Activated naive CD8-positive, alpha-beta T cell (primary cell): ENCODE data around the gene RPS15.

Experiments used
- H3K27ac Mint-ChIP-seq: one replicate; pipeline ENCODE4 v1.8.0; 2021; ENCODE audit warnings: mixed read lengths
- H3K27me3 Mint-ChIP-seq: one replicate; pipeline ENCODE4 v1.8.0; 2021; ENCODE audit warnings: mixed read lengths
- H3K36me3 Mint-ChIP-seq: one replicate; pipeline ENCODE4 v1.8.0; 2021; ENCODE audit warnings: mixed read lengths
- H3K4me1 Mint-ChIP-seq: one replicate; pipeline ENCODE4 v1.8.0; 2021; ENCODE audit warnings: low read depth, mixed read lengths
- H3K4me3 Mint-ChIP-seq: one replicate; pipeline ENCODE4 v1.8.0; 2021; ENCODE audit warnings: mild to moderate bottlenecking, mixed read lengths
- H3K9me3 Mint-ChIP-seq: one replicate; pipeline ENCODE4 v1.8.0; 2021; ENCODE audit warnings: low read depth, mixed read lengths

Gene RPS15

GRCh38 chr19:1438035-1438932 is at the start of gene RPS15:
RPS15 (plus strand) TSS chr19:1438396; CDS start chr19:1438426, 30 bp downstream.
- Mint-ChIP-seq H3K4me3 (peak within 1 kb of the TSS; percentile 95), H3K9me3 (no peaks in the 10 kb centered on the region), H3K27ac (peak within 1 kb of the TSS; percentile 99), H3K4me1 (peaks cover 23% of the 10 kb centered on the region), H3K27me3 (no peaks in the 10 kb centered on the region), H3K36me3 (no peaks in the 10 kb centered on the region)

DNA sequence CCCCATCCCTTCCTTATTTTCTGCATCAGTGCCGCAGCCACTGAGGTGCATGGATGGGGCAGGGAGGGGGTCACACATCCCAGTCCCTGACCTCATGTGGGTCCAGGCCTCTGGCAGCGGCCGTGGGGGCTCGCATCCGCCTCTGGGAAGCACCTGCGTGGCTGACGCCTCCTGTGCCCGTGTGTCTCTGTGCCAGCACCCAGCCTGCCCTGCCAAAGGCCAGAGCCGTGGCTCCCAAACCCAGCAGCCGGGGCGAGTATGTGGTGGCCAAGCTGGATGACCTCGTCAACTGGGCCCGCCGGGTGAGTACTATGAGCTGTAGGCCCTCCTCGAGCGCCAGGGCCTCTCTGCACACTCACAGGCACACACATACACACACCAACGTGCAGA is 49.6 kb upstream of the RPS15 start:
- no peaks in the 10 kb centered on the region for H3K9me3 Mint-ChIP-seq
- H3K27me3 Mint-ChIP-seq: no peaks in the 10 kb centered on the region
- peaks cover 6% of the 10 kb centered on the region for H3K4me1 Mint-ChIP-seq
- H3K4me3 Mint-ChIP-seq: no peak overlapping the region
- H3K27ac Mint-ChIP-seq: no peak overlapping the region
- H3K36me3 Mint-ChIP-seq: peaks cover 3% of the 10 kb centered on the region

DNA sequence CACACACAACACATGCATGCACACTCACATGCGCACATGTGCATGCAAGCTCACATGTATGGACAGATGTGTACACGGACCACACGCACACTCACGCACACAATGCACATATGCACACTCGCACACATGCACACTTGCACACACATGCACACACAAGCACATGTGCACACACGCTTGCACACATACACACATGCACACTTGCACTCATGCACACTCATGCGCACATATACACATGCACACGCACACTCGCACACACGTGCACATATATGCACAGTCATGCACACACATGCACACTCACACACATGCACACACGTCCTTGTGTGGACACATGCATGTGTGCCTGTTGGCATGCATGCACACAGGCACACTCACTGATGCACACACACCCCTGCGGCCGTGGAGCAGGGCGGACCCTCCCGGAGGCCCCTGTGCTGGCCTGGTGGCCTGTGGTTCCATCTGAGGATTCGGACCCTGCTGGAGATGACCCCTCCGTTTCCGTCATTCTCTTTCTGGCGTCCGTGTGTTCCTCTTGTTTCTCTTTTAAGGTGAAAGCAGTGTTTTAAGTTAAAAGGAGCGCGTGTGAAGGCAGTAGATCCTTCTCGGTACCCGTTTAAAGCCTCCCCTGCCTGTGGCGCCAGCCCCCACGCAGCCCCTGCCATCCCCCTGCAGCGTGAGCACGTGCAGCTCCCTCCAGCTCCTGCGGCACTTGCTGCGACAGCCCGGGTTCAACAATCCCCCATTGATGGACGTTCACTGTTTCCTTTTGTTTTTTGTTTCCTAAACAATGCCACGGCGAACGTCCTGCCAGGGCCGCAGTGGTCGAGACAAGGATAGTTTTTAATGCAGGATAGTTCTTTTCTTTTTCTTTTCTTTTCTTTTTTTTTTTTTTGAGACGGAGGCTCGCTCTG is 48.9 kb upstream of the RPS15 start:
- H3K4me1 Mint-ChIP-seq: peaks cover 6% of the 10 kb centered on the region
- no peak overlapping the region for H3K27ac Mint-ChIP-seq
- H3K4me3 Mint-ChIP-seq: no peak overlapping the region
- peaks cover 3% of the 10 kb centered on the region for H3K36me3 Mint-ChIP-seq
- H3K9me3 Mint-ChIP-seq: no peaks in the 10 kb centered on the region
- H3K27me3 Mint-ChIP-seq: no peaks in the 10 kb centered on the region

GRCh38 chr19:1390890-1391423 is 47.2 kb upstream of the RPS15 start:
- no peaks in the 10 kb centered on the region for H3K9me3 Mint-ChIP-seq
- H3K27me3 Mint-ChIP-seq: no peaks in the 10 kb centered on the region
- peaks cover 2% of the 10 kb centered on the region for H3K4me1 Mint-ChIP-seq
- no peak overlapping the region for H3K4me3 Mint-ChIP-seq
- H3K36me3 Mint-ChIP-seq: peaks cover 3% of the 10 kb centered on the region
- H3K27ac Mint-ChIP-seq: no peak overlapping the region

DNA sequence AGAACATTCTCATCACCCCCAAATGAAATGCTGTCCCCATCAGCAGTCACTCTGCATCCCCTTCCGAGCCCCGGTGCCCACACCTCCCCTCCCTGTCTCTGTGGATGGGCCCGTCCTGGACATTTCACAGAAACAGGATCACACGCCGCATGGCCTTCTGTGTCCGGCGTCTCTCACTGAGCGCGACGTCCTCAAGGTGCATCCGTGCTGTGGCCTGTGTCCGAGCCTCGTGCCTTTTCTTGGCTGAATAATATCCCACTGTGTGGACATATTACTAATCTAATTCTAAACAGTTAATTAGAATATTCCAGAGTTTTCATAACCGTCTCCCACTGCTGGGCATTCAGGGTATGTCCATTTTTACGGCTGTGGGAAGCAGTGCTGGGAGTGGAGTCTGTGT is 45.8 kb upstream of the RPS15 start:
- no peaks in the 10 kb centered on the region for H3K9me3 Mint-ChIP-seq
- H3K27ac Mint-ChIP-seq: no peak overlapping the region
- H3K4me3 Mint-ChIP-seq: no peak overlapping the region
- H3K27me3 Mint-ChIP-seq: no peaks in the 10 kb centered on the region
- H3K4me1 Mint-ChIP-seq: peaks cover 2% of the 10 kb centered on the region
- peaks cover 3% of the 10 kb centered on the region for H3K36me3 Mint-ChIP-seq

- no peak overlapping the region for H3K27ac Mint-ChIP-seq
- no peaks in the 10 kb centered on the region for H3K27me3 Mint-ChIP-seq
- H3K4me3 Mint-ChIP-seq: no peak overlapping the region
- H3K9me3 Mint-ChIP-seq: no peaks in the 10 kb centered on the region
- peaks cover 3% of the 10 kb centered on the region for H3K36me3 Mint-ChIP-seq
- peaks cover 2% of the 10 kb centered on the region for H3K4me1 Mint-ChIP-seq
These were observed 45.2 kb upstream of the RPS15 start for GRCh38 chr19:1392939-1393530.

GRCh38 chr19:1393841-1394240 is 44.4 kb upstream of the RPS15 start:
- no peak overlapping the region for H3K27ac Mint-ChIP-seq
- H3K36me3 Mint-ChIP-seq: peaks cover 2% of the 10 kb centered on the region
- H3K4me1 Mint-ChIP-seq: peaks cover 5% of the 10 kb centered on the region
- no peak overlapping the region for H3K4me3 Mint-ChIP-seq
- H3K27me3 Mint-ChIP-seq: no peaks in the 10 kb centered on the region
- no peaks in the 10 kb centered on the region for H3K9me3 Mint-ChIP-seq

GRCh38 chr19:1394252-1395193 is 43.7 kb upstream of the RPS15 start:
- no peaks in the 10 kb centered on the region for H3K9me3 Mint-ChIP-seq
- H3K36me3 Mint-ChIP-seq: no peaks in the 10 kb centered on the region
- H3K27me3 Mint-ChIP-seq: no peaks in the 10 kb centered on the region
- no peak overlapping the region for H3K4me3 Mint-ChIP-seq
- H3K4me1 Mint-ChIP-seq: peaks cover 5% of the 10 kb centered on the region
- no peak overlapping the region for H3K27ac Mint-ChIP-seq

GRCh38 chr19:1395194-1396018 is 42.8 kb upstream of the RPS15 start:
- no peak overlapping the region for H3K27ac Mint-ChIP-seq
- peaks cover 5% of the 10 kb centered on the region for H3K4me1 Mint-ChIP-seq
- no peaks in the 10 kb centered on the region for H3K36me3 Mint-ChIP-seq
- no peaks in the 10 kb centered on the region for H3K27me3 Mint-ChIP-seq
- H3K9me3 Mint-ChIP-seq: no peaks in the 10 kb centered on the region
- H3K4me3 Mint-ChIP-seq: no peak overlapping the region

- peaks cover 5% of the 10 kb centered on the region for H3K4me1 Mint-ChIP-seq
- H3K27me3 Mint-ChIP-seq: no peaks in the 10 kb centered on the region
- no peak overlapping the region for H3K27ac Mint-ChIP-seq
- H3K9me3 Mint-ChIP-seq: no peaks in the 10 kb centered on the region
- no peak overlapping the region for H3K4me3 Mint-ChIP-seq
- no peaks in the 10 kb centered on the region for H3K36me3 Mint-ChIP-seq
These were observed 42.0 kb upstream of the RPS15 start for GRCh38 chr19:1396019-1396767.

DNA sequence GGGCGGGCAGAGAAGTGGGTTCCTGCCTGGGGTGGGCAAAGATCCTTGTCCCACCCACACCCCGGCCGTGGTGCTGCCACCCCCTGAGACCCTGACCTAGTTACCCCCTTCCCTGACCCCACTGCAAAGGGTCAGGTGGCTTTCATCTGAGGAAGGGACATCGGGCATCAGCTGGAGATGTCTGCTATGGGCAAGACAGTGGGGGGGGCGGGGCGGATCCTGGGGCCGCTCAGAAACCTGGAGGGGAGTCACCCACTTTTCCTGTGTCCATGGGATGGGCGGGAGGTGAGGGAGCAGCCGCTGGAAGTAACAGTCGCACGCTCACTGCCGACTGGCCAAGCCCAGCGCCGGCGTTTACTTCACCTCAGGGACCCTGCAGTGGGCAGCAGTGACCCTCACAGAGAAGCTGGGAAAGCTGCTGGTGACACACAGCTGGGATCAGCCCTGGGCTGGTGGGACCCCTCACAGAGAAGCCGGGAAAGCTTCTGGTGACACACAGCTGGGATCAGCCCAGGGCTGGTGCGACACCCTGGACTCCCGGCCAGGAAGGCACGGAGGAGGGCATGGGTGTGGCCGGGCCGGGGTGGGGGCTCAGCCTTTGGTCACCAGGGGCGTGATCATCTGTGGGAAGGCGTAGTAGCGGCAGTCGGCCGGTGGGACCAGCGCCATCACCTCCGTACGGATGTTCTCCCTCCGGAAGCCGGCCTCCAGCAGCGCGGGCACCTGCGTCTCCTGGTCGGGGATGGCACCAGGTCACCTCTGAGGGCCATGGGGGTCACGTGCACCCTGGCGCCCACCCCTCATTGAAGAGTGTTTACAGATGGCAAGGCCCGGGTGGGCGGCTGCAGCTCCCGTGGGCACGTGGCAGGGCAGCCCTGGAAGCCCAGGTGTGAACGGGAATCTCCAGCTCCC is 41.2 kb upstream of the RPS15 start:
- H3K4me1 Mint-ChIP-seq: peaks cover 7% of the 10 kb centered on the region
- H3K4me3 Mint-ChIP-seq: no peak overlapping the region
- H3K36me3 Mint-ChIP-seq: no peaks in the 10 kb centered on the region
- no peaks in the 10 kb centered on the region for H3K27me3 Mint-ChIP-seq
- H3K27ac Mint-ChIP-seq: no peak overlapping the region
- no peaks in the 10 kb centered on the region for H3K9me3 Mint-ChIP-seq

DNA sequence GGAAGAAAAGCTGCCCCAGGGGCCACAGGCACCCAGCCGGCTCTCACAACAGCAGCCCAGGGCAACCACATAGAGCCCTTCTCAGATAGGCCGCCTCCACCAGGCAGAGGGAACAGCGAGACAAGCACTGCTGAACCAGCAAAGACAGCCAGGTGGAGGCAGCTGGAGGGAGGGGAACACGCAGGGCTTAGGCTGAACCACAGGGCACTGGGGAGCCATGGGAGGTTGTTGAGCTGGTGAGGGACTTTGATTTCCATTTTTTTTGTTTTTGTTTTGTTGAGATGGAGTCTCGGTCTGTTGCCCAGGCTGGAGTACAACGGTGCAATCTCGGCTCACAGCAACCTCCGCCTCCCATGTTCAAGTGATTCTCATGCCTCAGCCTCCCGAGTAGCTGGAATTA is 40.4 kb upstream of the RPS15 start:
- no peaks in the 10 kb centered on the region for H3K9me3 Mint-ChIP-seq
- peaks cover 11% of the 10 kb centered on the region for H3K4me1 Mint-ChIP-seq
- H3K27me3 Mint-ChIP-seq: no peaks in the 10 kb centered on the region
- no peaks in the 10 kb centered on the region for H3K36me3 Mint-ChIP-seq
- no peak overlapping the region for H3K27ac Mint-ChIP-seq
- peak overlapping the region; percentile 23 for H3K4me3 Mint-ChIP-seq
